ENCODE data around the gene NOC2L.
"Not testable (repeated sequence)": the region's sequence is repeated elsewhere in the genome, so short reads cannot be mapped to it uniquely, and the experiment has no call there.

Gene NOC2L

GRCh38 chr1:903305-903704 is 55.8 kb downstream of the NOC2L start:
- DNase-seq (ENCODE audit: low read depth) = no peak

GRCh38 chr1:902802-903201 is 56.3 kb downstream of the NOC2L start:
- DNase-seq (ENCODE audit: low read depth) = no peak

- no peak for DNase-seq (ENCODE audit: low read depth)
These were observed 57.8 kb downstream of the NOC2L start for GRCh38 chr1:901108-901859.

GRCh38 chr1:899636-900317 is 59.3 kb downstream of the NOC2L start:
- DNase-seq (ENCODE audit: low read depth) = no peak

GRCh38 chr1:897951-898350 is 61.1 kb downstream of the NOC2L start:
- DNase-seq (ENCODE audit: low read depth) = not testable (repeated sequence)

GRCh38 chr1:897226-897625 is 61.8 kb downstream of the NOC2L start:
- DNase-seq (ENCODE audit: low read depth) = no peak
